ENCODE data around the gene PRKCE.

Gene PRKCE

DNA sequence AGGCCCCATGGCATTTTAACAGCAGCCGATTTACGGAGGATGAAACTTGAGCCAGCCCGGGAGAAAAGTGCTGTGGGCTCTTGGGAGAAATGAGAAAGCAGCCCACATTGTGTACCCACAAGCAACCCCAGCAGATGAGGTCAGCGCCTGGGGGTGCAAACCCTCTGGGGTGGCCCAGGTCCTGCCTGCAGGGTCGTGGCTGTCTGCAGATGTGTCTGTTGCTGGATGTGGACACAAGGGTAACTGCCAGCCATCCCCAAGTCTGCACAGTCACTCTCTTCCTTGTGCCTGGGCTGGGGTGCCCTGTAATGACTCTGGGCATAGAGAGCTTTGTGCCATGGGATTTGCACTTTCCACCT is 170.8 kb downstream of the PRKCE start:
- Histone ChIP-seq H3K9me3 (ENCODE audit: control insufficient read depth, low read length) (no peaks in the 10 kb centered on the region), H3K9ac (ENCODE audit: low read length) (no peak overlapping the region), H3K27me3 (ENCODE audit: control insufficient read depth, insufficient read depth, low read length) (no peaks in the 10 kb centered on the region), H3K4me1 (ENCODE audit: control insufficient read depth, insufficient read depth, low read length) (peaks cover 41% of the 10 kb centered on the region), H3K36me3 (ENCODE audit: control insufficient read depth, insufficient read depth, low read length) (no peaks in the 10 kb centered on the region), H3K4me3 (ENCODE audit: low read length) (no peak overlapping the region)

DNA sequence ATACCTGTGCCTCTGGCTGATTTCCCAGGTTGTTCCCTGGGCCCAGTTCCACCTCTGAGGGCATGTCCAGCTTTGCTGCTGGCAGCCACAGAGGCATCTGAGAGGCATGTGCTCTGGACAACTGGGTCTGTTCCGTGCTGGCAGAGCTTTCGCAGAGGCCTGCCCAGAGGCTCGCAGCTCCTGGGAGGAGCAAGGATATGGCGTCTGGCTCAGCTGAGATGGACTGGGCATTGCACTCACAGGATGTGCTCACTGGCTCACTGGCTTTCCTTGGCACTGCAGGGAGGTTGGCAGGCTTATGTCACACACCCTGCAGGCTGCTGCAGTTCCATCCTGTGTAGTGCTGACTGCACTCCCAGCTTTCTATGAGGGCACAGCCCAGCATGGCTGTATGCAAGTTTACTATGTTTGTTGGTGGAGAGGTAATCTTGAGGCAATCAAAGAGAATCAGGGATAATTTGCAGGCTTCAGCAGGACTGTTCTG is 172.3 kb downstream of the PRKCE start:
- Histone ChIP-seq H3K4me1 (ENCODE audit: control insufficient read depth, insufficient read depth, low read length) (peaks cover 41% of the 10 kb centered on the region), H3K9ac (ENCODE audit: low read length) (no peak overlapping the region), H3K27me3 (ENCODE audit: control insufficient read depth, insufficient read depth, low read length) (no peaks in the 10 kb centered on the region), H3K36me3 (ENCODE audit: control insufficient read depth, insufficient read depth, low read length) (no peaks in the 10 kb centered on the region), H3K9me3 (ENCODE audit: control insufficient read depth, low read length) (no peaks in the 10 kb centered on the region), H3K4me3 (ENCODE audit: low read length) (no peak overlapping the region)

DNA sequence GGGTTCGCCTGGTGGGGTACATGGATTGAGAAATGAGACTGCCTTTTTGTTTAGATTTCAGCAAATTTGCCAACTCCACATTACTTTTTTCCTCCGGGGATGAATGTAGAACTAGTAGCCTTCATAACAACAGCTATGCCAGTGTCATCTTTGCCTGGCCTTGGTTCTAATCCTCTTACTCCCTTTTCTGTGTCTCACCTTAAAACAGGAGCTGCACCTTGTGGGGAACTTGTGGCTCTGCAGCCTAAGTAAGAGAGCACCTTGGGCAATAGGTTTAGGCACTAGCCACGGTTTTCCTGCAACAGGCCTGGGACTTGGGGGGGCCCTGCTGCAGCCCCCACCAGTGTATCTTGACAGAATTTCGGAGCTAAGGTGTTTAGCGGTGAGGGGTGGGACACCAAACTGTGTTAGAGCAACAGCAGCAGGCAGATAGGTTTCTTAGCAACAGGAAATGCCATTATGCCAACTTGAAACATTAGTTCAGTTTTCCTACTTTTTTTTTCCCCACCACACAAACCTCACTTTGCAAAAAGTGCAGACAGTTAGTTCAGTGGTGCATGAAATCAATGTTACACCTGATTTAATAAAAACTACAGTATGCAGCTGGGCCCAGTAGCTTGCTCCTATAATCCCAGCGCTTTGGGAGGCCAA is 173.7 kb downstream of the PRKCE start:
- H3K36me3 ChIP-seq (ENCODE audit: control insufficient read depth, insufficient read depth, low read length) = no peaks in the 10 kb centered on the region
- peaks cover 41% of the 10 kb centered on the region for H3K4me1 ChIP-seq (ENCODE audit: control insufficient read depth, insufficient read depth, low read length)
- no peaks in the 10 kb centered on the region for H3K27me3 ChIP-seq (ENCODE audit: control insufficient read depth, insufficient read depth, low read length)

DNA sequence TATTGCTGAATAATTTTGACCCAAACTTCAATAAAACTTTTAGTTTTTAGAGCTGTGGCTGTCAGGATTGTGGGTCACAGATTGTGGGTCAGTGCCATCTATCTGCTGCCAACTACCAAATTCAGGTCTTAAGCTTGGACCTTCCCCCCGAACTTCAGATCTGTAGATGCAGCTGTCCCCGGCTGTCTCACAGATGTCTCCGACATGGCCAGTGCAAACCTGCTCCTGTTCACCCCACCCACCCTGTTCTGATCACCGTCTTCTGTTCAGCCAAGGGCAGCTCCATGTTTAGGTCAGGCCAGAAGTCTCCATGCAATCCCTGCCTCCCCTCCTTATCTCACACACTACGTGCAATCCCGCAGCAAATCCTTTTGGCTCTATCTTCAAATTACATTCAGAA is 175.0 kb downstream of the PRKCE start:
- peaks cover 33% of the 10 kb centered on the region for H3K4me1 ChIP-seq (ENCODE audit: control insufficient read depth, insufficient read depth, low read length)
- H3K9me3 ChIP-seq (ENCODE audit: control insufficient read depth, low read length) = peaks cover 7% of the 10 kb centered on the region
- H3K27me3 ChIP-seq (ENCODE audit: control insufficient read depth, insufficient read depth, low read length) = no peaks in the 10 kb centered on the region
- no peaks in the 10 kb centered on the region for H3K36me3 ChIP-seq (ENCODE audit: control insufficient read depth, insufficient read depth, low read length)
- H3K9ac ChIP-seq (ENCODE audit: low read length) = no peak overlapping the region
- no peak overlapping the region for H3K4me3 ChIP-seq (ENCODE audit: low read length)

More for the DNA sequence above, 173.7 kb downstream of the PRKCE start:
- H3K9me3 ChIP-seq (ENCODE audit: control insufficient read depth, low read length) = no peaks in the 10 kb centered on the region
- no peak overlapping the region for H3K4me3 ChIP-seq (ENCODE audit: low read length)
- H3K9ac ChIP-seq (ENCODE audit: low read length) = no peak overlapping the region

DNA sequence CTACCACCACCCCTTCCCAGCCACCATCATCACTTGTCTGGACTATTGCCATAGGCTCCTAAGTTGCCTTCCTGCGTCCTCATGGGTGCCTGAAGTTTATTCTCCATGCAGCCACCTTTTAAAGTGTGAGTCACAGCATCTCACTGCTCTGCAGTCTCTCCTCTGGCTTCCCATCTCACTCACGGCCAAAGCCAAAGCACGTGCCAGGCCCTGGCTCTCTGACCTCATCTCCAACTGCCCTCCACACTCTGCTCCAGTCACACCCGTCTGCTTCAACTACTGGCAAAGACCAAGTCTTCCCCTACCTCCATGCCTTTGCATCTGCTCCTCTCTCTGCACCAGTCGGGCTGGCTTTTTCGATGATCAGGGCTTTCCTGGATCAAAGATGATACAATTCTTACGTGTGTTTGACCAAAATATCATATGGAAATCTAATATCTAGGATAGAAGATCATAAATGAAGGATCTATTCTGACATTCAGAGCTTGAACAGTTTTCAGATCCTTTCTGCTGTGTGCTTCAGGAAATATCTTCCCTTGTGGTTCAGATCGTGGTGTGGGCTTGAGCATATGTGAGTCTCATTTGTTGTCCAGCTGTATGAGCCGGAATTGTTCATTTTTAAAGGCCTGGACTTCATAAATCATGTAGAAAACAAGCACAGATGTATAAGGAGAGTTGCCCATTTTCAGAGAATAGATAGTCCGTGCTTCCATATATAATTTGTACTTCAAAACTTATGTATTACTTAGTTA is 175.6 kb downstream of the PRKCE start:
- H3K4me3 ChIP-seq (ENCODE audit: low read length) = no peak overlapping the region
- H3K9ac ChIP-seq (ENCODE audit: low read length) = no peak overlapping the region
- H3K27me3 ChIP-seq (ENCODE audit: control insufficient read depth, insufficient read depth, low read length) = no peaks in the 10 kb centered on the region
- no peaks in the 10 kb centered on the region for H3K36me3 ChIP-seq (ENCODE audit: control insufficient read depth, insufficient read depth, low read length)
- H3K4me1 ChIP-seq (ENCODE audit: control insufficient read depth, insufficient read depth, low read length) = peaks cover 27% of the 10 kb centered on the region
- H3K9me3 ChIP-seq (ENCODE audit: control insufficient read depth, low read length) = peaks cover 7% of the 10 kb centered on the region

DNA sequence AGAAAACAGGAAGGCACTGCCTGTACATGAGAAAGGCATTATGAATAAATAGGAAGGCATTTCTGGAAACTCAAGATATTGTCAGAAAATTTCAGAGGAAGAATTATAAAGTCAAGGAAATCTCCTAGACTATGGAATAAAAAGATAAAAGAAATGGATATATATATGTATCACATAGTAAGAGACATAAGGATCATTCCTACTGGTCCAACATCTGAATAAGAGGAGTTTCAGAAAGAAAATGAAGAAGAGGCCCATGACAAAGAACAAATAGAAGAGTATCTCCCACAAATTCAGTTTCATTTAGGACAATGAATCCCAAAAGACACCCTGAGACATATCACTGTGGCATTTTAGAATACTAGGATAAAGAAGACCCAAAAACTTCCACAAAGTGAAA is 178.8 kb downstream of the PRKCE start:
- H3K4me3 ChIP-seq (ENCODE audit: low read length) = no peak overlapping the region
- H3K4me1 ChIP-seq (ENCODE audit: control insufficient read depth, insufficient read depth, low read length) = peaks cover 11% of the 10 kb centered on the region
- no peak overlapping the region for H3K9ac ChIP-seq (ENCODE audit: low read length)
- peaks cover 7% of the 10 kb centered on the region for H3K9me3 ChIP-seq (ENCODE audit: control insufficient read depth, low read length)
- no peaks in the 10 kb centered on the region for H3K36me3 ChIP-seq (ENCODE audit: control insufficient read depth, insufficient read depth, low read length)
- no peaks in the 10 kb centered on the region for H3K27me3 ChIP-seq (ENCODE audit: control insufficient read depth, insufficient read depth, low read length)

DNA sequence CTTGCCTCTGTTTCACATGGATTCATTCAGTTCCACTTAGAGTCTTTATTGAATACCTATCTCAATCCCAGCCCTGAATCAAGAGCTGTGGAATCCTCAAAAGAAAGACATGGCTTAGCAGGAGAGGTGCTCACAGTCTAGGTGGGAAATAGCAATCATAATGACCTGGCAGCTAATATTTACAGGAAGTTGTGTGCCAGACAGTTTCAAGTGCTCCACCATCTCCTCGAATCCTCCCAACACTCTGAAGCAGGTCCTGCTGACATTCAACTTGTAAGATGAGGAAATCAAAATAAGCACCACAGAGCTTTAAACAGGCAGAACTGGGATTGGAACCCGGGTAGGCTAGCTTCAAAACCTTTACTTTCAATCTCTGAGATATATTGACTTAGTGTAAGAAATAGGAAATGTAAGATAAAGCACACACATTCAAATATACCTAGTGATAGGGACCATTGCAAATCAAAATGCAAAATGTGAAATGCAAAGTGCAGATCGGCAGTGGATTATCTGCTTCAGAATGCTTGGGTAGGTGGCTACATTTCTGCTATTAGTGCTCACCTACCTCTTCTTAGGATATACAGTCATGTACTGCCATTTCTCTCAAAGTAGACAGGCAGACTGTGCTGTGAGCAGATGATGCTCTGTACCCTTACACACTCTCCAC is 182.0 kb downstream of the PRKCE start:
- no peak overlapping the region for H3K4me3 ChIP-seq (ENCODE audit: low read length)
- peaks cover 7% of the 10 kb centered on the region for H3K9me3 ChIP-seq (ENCODE audit: control insufficient read depth, low read length)
- H3K27me3 ChIP-seq (ENCODE audit: control insufficient read depth, insufficient read depth, low read length) = no peaks in the 10 kb centered on the region
- H3K36me3 ChIP-seq (ENCODE audit: control insufficient read depth, insufficient read depth, low read length) = no peaks in the 10 kb centered on the region
- no peak overlapping the region for H3K9ac ChIP-seq (ENCODE audit: low read length)
- peaks cover 11% of the 10 kb centered on the region for H3K4me1 ChIP-seq (ENCODE audit: control insufficient read depth, insufficient read depth, low read length)

DNA sequence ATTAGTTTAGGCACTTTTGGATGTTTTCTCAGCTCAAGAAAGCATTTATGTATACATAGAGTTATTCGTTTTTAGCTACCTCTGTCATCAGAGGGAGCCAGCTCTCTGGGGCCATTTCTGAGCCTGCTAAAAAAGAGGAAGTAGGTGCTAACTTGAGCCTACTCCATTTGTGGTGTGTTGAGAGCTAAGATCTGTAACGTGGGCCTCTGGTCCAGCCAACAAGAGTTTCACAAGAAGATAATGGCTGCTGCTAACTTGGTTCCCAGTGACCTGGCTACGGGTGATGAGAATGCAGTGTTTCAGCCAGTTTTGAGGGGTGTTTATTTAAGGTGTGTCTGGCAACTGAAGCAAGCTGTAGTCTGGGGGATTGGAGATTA is 182.5 kb downstream of the PRKCE start:
- Histone ChIP-seq H3K9ac (ENCODE audit: low read length) (no peak overlapping the region), H3K4me3 (ENCODE audit: low read length) (no peak overlapping the region), H3K9me3 (ENCODE audit: control insufficient read depth, low read length) (peaks cover 7% of the 10 kb centered on the region), H3K36me3 (ENCODE audit: control insufficient read depth, insufficient read depth, low read length) (no peaks in the 10 kb centered on the region), H3K27me3 (ENCODE audit: control insufficient read depth, insufficient read depth, low read length) (no peaks in the 10 kb centered on the region), H3K4me1 (ENCODE audit: control insufficient read depth, insufficient read depth, low read length) (peaks cover 11% of the 10 kb centered on the region)

DNA sequence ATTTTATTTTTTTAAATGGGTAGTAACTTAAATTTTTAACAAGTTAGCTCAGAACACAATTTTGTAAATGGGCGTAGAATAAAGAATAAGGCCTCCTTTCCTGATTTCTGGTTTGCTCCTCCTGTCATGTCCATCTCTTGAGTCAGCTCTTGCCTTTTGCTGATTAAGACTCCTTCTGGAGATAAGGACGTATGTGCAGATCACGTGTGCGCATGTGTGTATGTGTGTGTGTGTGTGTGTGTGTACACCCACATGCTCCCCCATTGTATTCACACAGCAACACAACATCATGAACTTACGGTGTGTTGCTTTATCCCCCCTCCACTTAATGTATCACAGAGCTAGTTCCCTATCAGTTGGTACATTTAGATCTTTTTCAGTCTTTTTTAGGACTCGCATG is 182.9 kb downstream of the PRKCE start:
- no peaks in the 10 kb centered on the region for H3K36me3 ChIP-seq (ENCODE audit: control insufficient read depth, insufficient read depth, low read length)
- H3K4me3 ChIP-seq (ENCODE audit: low read length) = no peak overlapping the region
- H3K9ac ChIP-seq (ENCODE audit: low read length) = no peak overlapping the region
- peaks cover 7% of the 10 kb centered on the region for H3K9me3 ChIP-seq (ENCODE audit: control insufficient read depth, low read length)
- H3K27me3 ChIP-seq (ENCODE audit: control insufficient read depth, insufficient read depth, low read length) = no peaks in the 10 kb centered on the region
- H3K4me1 ChIP-seq (ENCODE audit: control insufficient read depth, insufficient read depth, low read length) = peaks cover 11% of the 10 kb centered on the region

DNA sequence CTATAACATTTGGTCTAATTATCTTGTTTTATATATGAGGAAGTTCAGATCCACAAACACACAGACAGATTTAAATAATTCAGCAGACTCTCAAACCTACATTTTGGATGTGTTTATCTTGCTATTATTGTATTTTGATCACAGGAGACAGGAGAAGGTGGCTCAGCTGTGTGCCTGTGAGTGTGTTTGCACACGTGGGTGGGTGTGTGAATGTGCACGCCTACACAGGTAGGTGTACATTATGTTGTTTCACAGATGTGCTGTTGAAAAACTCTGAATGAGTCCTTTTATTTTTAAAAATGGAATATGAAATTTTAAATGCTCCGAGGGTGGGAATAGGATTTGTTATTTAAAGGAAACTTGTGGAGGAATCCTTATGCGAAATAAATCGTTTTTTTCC is 183.4 kb downstream of the PRKCE start:
- H3K27me3 ChIP-seq (ENCODE audit: control insufficient read depth, insufficient read depth, low read length) = no peaks in the 10 kb centered on the region
- H3K4me1 ChIP-seq (ENCODE audit: control insufficient read depth, insufficient read depth, low read length) = peaks cover 11% of the 10 kb centered on the region
- no peak overlapping the region for H3K9ac ChIP-seq (ENCODE audit: low read length)
- H3K36me3 ChIP-seq (ENCODE audit: control insufficient read depth, insufficient read depth, low read length) = no peaks in the 10 kb centered on the region
- peaks cover 7% of the 10 kb centered on the region for H3K9me3 ChIP-seq (ENCODE audit: control insufficient read depth, low read length)
- no peak overlapping the region for H3K4me3 ChIP-seq (ENCODE audit: low read length)

DNA sequence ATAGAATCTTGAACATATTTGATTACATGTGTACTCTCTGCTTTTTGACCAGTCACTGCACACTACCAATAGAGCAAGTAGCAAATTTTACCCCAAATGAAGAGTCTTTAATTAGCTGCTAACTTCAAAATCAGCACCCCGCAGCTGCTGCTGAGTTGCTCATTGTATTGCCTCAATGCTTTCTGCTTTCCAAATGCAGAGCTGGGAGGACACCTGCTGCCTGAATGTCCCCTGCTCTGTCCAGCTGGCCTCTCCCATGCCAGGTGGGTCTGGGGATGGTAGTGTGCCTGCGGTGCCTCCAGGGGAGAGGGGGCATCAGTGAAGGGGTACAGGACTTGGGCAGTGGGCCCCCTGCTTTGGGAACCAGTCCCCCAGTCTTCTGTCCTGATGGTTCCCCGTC is 184.8 kb downstream of the PRKCE start:
- Histone ChIP-seq H3K4me3 (ENCODE audit: low read length) (no peak overlapping the region), H3K4me1 (ENCODE audit: control insufficient read depth, insufficient read depth, low read length) (peaks cover 11% of the 10 kb centered on the region), H3K9ac (ENCODE audit: low read length) (no peak overlapping the region), H3K9me3 (ENCODE audit: control insufficient read depth, low read length) (no peaks in the 10 kb centered on the region), H3K36me3 (ENCODE audit: control insufficient read depth, insufficient read depth, low read length) (no peaks in the 10 kb centered on the region), H3K27me3 (ENCODE audit: control insufficient read depth, insufficient read depth, low read length) (no peaks in the 10 kb centered on the region)

DNA sequence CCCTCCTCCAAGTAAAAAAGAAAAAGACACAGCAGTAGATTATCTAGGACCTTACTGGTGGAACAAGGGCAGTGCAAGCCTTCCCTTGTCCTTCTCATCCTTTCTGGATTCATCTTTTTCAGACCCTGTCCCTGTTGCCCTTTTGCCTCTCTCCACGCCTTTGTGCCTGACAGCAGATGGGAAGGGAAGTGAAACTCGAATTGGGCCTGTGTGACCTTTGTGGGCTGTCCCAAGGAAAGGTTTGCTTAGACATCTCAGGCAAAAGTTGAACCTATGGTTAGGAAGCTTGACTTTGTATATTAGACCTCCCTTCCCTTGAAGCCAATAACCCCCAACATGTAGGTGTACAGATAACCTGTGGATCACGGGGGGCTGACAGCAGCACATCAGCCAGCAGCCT is 185.3 kb downstream of the PRKCE start:
- H3K27me3 ChIP-seq (ENCODE audit: control insufficient read depth, insufficient read depth, low read length) = no peaks in the 10 kb centered on the region
- H3K9ac ChIP-seq (ENCODE audit: low read length) = no peak overlapping the region
- H3K4me1 ChIP-seq (ENCODE audit: control insufficient read depth, insufficient read depth, low read length) = peaks cover 11% of the 10 kb centered on the region
- no peaks in the 10 kb centered on the region for H3K9me3 ChIP-seq (ENCODE audit: control insufficient read depth, low read length)
- no peaks in the 10 kb centered on the region for H3K36me3 ChIP-seq (ENCODE audit: control insufficient read depth, insufficient read depth, low read length)
- H3K4me3 ChIP-seq (ENCODE audit: low read length) = no peak overlapping the region
